ENCODE measurements around the gene CSNK1G3.
A peak's percentile ranks its signal among the peaks of the same experiment; 100 is the strongest.
"Not testable (repeated sequence)": the region's sequence is repeated elsewhere in the genome, so short reads cannot be mapped to it uniquely, and the experiment has no call there.

CSNK1G3 gene

DNA sequence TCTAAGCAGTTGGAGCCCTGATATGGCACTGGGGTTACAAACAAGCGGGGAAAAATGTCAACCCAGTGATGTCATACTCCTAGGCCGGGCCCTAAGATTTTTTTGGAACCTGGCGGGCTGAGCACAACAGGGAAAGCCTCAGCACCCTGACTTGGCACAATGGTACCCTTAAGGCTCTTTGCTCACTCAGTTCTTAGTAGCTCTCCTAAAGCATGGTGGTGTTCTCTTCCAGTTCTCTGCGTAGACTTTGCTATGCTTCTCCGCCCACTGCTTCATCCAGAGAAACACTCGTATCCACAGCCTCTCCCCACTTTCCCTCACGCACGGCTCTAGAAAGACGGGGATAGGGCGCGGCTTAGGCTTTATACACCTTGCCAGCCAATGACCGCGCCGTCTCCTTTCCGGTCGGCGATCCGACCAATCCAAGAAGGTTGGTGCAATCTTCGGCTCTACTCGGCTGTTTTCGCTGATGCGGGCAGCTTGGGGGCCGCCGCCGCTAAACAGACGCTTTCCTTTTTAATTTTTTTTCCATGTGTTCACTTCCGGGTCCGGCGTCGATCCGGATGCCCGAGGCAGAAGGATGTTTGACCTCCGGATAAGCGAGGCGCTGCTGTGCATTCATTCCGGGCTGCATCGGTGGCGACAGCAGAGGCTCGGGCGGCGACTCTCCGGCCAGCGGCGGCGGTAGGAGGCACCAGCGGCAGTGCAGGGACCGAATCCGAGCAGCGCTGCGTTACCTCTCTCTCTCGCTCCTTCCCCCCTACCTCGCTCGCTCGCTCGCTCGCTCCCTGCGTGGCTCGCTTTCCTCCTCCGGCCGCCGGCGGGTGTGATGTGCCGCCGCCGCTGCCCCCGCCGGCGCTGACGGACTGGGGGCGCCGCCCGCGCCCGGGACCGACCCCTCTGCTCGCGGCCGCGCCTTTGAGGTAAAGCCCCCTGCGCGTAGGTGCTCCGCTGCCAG is at the start of gene CSNK1G3:
TSS of gene CSNK1G3 (plus strand) at position 530 of the 958 bp plus-strand sequence. CDS start 33,487 bp downstream, outside the sequence.
- peak; percentile 98 for DNase-seq (ENCODE audit: low spot score)

DNA sequence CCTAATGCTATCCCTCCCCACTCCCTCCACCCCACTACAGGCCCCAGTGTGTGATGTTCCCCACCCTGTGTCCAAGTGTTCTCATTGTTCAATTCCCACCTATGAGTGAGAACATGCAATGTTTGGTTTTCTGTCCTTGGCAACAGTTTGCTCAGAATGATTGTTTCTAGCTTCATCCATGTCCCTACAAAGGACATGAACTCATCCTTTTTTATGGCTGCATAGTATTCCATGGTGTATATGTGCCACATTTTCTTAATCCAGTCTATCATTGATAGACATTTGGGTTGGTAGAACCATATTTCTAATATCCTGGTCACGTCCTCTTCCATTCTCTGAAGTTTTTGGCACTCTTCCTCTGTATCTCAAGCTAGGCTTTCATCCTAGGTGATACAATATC is 45.1 kb upstream of the CSNK1G3 start:
- DNase-seq (ENCODE audit: low spot score), result not testable (repeated sequence)

DNA sequence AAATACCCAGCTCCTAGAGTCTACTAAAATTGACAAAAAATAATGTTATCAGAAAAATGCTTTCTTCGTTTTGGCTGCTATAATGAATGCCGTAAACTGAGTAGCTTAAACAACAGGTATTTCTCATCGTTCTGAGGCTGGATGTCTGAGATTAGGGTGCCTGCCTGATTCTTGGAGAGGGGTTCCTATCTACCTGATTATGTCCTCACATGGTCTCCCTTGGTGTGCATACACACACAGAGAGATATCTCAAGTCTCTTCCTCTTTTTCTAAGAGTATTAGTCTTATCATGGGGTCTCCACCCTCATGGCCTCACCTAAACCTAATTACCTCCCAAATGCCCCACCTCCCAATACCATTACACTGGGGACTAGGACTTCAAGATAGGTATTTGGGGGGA is 40.6 kb upstream of the CSNK1G3 start:
- DNase-seq (ENCODE audit: low spot score), result no peak

DNA sequence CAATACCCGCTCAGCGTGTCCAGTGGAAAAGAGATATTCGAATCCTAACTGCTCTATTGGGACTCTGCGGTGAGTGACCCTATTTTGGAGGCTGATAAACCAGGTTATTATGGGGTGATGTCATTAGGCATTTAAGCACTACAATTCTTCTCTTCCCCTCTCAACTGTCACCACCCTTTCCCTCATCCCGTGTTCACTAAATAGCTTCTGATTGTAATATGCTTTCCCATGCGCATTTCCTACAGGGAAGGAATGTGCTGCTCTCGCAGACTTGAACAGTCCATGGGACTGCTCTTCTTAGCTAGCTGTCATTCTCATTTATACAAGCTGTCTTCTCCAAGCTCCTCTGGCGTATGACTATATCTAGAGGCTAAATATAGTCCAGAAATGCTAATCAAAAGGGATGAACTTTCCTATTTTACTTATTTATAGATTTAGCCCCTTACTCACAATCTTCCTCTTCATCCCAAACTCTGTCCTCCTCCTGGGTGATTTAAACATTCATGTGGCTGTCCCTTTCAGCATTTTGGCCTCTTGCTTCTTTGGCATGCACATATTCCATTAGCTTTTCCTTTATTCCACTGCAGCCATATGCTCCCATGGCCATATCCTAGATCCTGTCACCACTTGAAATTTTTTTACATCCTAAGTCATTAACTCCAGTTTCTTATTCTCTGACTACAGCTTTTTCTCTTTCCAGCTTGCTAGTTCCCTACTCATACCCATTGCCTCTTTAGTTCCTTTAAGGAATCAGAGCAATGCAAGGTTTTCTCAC is 39.6 kb upstream of the CSNK1G3 start:
- no peak for DNase-seq (ENCODE audit: low spot score)

DNA sequence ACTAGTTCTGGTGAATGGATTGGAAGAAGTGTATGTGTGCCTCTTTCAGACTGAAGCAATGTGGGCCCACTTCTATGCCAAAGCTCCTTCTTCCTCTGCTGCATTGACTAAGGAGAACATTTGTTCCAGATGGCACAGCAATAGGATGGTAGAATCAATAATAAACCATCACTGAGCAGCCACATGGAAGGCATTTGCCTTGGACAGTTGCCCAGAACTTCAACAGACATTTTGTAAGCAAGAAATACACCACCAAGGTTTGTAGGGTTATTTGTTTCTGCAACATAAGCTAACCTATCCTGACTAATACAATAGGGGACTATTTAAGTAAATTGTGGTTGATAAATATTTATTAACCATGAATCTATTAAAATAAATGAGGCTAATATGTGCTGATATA is 37.7 kb upstream of the CSNK1G3 start:
- DNase-seq (ENCODE audit: low spot score), result no peak

DNA sequence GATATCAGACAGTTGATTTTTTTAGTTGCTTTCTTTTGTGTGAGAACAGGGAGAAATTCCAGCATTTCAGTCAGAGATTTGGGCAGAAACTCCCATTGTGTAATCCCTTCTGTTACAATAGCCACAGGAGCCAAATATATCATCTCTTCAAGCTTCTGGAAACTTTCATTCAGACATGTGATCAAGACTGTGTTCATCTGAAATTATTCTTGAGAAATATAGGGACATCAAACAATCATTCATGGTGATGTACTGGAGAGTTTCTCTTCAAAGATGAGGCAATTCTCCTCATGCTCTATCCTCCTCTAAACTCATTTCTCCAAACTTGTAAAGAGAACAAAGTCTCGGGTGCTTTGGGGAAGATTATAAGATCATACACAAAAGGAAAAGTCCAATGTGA is 35.2 kb upstream of the CSNK1G3 start:
- no peak for DNase-seq (ENCODE audit: low spot score)

DNA sequence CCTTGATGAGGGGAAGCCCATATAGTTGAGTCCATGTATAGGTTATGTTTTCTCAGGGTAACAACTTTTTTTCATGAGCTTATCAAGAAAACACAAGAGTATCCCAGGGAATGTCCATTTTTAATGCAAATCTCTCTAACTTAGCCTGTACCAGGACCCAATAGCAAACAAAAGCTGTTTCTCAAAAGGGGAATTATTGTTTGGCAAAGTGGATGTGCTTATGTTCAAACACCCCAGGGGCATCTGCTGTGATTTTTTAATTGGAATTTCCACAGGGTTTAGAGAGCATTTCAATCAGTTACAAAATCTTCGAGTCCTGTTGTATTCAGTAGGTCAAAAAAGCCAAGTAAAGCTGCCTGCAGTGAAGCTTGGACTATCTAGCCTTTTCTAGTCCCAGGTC is 33.4 kb upstream of the CSNK1G3 start:
- no peak for DNase-seq (ENCODE audit: low spot score)

DNA sequence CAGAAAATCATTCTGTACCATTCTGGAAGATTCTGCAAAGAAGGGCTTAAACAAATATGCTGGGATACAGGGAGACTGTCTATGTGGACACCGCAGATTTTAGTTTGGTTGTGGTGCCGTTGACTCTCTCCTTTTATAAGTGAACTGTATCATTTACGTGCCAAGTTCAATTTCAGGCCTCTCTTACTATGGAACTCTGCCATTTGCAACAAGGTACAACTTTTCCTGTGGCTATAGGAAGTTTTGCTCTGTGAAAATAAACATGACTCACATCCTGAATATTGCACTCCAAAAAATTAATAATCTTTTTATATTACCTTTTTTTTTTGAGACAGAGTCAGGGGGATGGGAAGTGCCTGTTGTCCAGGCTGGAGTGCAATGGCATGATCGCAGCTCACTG is 29.7 kb upstream of the CSNK1G3 start:
- no peak for DNase-seq (ENCODE audit: low spot score)

DNA sequence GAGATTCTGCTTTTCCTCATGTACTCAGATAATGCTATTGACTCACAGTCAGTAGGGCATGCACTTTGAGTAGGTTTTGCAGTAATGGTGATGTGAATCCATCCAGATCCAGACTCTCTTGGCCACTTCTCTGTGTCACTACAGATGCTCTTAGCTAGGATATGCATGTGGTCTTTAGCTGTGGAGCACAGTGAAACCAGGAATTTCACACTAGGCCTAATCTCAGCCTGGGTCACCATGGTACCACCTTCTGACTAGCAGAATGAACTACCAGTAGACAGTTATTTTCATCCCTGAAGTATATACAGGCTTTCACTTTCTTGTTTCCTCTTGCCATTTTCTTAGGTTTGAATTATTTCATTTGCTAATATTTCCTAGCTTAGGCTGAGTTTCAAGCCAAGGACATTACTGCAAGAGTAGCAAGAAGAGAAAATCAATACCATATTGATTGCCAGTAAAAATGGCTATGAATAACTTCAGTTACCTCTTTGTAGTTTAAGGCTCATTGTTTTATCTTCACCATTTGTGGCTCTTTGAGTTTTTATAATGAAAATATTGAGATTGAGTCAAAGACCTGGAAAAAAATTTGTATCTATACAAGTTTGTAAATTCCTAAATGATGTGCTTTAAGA is 28.4 kb upstream of the CSNK1G3 start:
- no peak for DNase-seq (ENCODE audit: low spot score)

DNA sequence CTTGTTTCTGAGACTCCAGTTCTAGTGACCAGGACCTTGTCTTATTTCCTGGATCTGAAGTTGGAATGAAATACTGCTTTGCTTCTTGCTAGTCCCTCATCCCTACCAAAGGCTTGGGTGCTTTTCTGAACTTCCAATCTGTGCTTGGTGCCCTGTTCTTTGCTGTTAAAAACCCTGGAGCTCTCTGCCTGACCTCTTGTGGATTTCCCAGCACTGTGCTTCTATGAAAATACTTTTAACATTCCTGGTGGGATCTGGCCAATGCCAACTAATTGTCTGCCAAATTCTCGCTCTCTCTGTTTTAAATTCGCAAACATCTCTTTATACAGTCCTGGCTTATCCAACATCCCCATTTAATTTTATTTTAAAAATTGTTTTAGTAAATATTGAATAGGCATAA is 26.7 kb upstream of the CSNK1G3 start:
- no peak for DNase-seq (ENCODE audit: low spot score)

DNA sequence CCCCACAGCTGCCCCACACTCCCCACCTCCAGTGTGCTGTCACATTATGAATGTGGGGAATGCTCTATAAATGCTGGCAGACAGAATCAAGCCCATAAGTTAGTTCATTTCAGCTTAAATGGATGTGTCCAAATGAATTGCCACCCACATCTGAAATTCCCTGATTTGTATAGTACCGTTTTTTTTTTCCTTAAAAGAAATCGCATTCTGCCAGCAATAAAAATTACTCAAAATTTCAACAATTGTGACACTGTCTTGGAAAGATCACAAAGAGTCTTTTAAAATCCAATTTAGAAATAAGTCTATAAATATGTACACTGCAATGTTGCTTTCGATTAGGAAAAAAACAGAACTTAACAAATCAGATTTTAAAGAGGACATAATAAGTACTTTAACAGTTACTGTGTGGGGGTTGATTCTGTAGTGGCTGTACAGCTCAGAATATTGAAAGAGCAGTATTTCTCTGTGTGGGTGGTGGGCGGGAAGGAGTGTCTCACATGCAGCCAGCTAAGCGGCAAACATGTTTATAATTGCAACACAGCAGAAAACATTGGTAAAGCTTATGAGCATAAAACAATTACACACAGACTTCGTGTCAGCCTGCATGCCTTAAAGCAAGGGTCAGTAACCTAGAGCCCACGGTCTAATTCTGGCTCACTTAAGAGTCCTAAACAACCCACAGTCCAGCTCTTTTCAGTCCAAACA is 24.9 kb upstream of the CSNK1G3 start:
- no peak for DNase-seq (ENCODE audit: low spot score)

DNA sequence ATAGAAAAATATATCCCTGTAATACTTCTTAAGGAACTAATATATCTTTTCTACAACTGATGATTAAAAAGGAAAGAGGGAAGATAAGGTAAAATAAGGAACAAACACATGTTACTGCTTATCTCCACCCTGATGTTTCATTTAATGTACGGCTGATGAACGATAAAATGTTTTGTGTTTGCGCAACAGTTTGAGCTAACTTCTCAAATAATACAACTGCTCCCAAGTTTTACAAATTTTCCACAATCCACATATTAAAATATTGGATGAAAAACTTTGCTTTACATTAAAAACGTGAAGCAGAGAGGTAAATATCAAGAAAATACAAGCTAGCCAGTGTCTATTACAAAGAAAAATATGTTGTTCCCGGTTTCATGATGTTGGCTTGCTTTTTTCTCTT is 21.0 kb upstream of the CSNK1G3 start:
- no peak for DNase-seq (ENCODE audit: low spot score)

DNA sequence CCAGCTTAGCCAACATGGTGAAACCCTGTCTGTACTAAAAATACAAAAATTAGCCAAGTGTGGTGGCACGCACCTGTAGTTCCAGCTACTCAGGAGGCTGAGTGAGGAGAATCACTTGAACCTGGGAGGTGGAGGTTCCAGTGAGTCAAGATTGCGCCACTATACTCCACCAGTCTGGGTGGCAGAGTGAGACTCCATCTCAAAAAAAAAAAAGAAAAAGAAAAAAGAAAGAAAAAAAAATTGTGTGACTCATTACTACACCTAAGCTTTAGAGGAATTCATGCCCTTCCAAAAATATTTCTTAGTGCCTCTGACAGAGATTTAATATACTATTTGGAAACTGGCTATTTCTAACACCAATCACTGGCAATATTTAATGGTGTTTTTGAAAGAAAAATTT is 16.8 kb upstream of the CSNK1G3 start:
- DNase-seq (ENCODE audit: low spot score), result not testable (repeated sequence)

DNA sequence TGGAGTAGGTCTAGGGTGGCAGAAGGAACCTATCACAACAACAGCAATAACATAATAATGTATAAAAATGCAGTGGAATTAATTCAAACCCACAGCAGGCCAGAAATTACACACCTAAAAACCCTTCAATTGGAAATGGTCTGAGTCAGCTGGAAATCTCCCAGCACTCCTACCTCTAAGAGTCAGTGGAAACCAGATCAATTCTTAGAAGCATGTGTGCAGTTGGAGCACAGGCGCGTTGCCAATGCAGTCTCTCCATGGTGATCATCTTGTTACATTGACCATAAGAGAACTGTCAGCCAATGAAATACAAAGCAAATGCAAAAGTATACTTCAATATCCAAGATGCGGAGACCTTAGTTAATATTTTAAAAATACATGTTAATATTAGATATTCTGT is 15.1 kb upstream of the CSNK1G3 start:
- DNase-seq (ENCODE audit: low spot score), result no peak

DNA sequence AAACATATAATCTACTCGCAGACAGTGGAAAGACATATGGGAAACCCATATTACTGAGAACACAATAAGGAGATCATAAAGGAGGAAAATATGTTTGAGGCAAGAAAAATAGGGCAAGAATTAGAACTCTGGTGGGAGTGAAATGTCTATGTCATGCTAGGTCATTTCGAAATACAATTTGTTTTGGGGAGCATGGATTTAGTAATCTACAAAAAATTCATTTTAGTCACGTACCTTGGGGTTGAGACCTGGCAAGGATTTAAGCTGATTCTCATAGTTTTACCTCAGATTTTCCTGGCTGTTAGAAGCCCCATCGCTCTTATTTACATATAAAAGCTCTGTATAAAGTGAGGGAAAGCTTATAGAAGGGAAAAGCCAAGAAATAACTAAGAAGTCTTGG is 11.5 kb upstream of the CSNK1G3 start:
- DNase-seq (ENCODE audit: low spot score), result no peak

DNA sequence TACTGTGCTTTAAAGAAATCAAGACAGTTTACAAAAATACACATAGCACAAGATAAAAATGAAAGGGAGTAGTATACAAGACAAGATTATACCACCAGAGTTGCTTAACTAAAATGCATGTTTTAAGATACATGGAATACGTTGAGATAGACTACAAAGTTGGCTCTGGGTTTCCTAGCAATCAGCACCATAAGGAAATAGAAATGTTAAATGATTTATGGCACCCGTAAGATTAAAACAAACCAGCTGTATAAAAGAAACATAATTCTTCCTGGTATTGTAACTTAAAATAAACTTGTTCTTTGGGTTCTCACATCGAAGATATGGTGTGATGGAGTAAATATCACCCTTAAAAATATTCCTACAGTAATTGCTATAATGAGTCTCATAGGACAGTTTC is 9.9 kb upstream of the CSNK1G3 start:
- DNase-seq (ENCODE audit: low spot score), result no peak

DNA sequence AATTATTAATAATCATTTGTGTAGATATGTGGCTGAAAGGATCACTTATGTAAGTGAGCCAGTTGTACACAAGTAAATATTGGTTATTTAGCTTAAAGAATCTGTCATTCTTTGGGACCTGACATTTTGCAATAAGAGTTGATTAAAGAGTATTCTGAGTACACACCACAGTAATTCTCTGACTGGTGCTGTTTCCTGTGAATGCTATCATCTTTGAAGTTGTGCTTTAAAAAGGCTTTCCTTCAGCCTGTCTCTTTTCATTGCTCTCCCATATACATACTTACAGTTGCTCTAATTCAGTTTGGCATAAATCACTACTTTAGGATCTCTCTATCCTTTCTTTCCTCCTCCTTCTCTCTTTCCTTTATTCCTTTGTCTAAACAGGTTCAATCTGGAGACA is 8.7 kb upstream of the CSNK1G3 start:
- no peak for DNase-seq (ENCODE audit: low spot score)

DNA sequence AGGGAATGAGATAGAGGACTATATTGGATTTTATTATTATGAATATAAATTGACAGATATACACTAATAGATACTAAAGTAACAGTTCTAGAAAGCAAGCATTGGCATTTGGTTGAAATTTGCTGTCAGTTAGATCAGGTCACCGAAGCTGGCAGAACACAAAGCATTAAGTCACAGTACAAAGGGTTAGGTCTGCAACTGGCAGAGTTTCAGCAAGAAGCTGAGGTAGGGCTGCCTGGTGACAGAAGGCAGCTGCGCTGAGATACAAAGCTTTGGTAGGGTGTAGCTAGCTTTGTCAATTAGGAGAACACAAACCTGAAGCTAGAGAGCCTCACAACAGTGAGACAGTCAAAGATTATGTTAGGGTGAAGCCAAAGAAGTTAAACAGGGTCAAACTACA is 6.3 kb upstream of the CSNK1G3 start:
- DNase-seq (ENCODE audit: low spot score), result no peak

DNA sequence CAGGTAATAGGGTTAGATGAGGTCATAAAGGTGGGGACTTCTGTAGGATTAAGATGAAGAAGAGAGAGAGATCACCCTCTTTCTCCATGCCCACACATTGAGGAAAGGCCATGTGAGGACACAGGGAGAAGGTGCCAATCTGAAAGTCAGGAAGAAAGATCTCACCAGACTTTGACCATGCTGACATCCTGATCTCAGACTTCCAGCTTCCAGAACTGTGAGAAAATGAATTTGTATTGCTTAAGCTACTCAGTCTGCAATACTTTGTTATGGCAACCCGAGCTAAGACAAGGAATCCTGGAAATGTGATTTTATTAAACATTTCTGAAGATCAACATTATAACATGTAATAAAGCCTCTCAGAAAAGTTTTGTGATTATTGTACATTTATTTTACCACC is 3.5 kb upstream of the CSNK1G3 start:
- DNase-seq (ENCODE audit: low spot score), result no peak

DNA sequence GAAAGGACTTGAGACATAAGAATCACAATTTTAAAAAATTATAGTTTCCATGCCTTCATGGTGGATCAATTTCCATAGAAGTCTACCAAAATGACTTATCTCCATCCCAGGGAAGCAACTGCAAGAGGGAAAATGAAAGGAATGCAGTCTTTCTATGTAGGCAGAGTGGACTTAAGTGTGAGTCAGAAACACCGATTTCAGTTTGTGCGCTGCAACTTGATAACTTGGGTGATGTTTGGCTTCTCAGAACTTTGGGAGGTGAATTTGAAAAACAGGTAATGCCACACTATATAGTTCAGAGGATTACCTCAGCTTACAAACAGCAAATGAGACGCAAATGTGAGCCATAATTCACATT is 708 bp upstream of the CSNK1G3 start:
- DNase-seq (ENCODE audit: low spot score), result no peak

DNA sequence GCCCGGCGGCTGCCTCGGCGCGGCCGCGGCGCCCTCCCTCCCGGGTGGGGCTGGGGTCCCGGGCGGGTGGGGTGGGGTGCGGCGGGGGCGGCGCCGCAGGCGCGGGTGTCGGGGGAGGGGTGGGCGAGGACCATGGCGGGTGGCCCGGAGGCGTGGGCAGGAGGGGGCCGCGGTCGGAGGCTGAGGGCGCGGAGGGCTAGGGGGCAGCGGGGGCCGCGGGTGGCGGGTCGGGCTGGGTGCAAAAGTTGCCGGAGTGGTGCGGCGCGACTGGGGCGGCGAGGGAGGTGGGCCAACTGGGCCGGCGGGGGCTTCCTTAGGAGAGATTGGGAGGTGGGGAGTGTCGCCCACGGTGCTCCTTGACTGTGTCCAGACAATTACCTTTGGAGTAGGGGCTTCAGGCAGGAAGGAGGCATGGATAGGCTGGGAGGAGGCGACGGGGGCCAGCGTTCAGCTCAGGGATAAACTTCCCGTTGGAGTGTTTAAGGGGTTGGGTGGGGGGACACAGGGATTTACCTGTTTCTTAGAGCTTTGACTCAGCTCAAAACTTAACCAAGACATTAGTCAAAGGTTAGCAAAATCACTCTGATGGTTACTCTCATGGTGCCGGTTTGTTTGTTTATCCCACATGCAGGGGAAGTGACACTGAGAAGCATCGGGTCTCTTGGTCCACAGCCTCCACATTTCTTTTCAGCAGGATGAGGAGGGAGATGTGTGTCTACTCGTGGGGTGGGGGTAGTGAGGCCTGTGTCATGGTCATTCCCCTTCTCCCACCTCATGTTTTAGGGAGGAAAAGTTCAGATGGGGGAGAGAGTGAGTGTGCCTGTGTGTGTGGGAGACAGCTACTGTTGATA is 859 bp downstream of the CSNK1G3 start:
- peak; percentile 24 for DNase-seq (ENCODE audit: low spot score)

All from LoVo (cell line).